BJ (cell line): ENCODE data around the gene EPB41L3. TPM values are rescaled to one million over a fixed set of nuclear protein-coding genes. Genes with fewer than 3 reads are reported as not detected.

Experiments
- CTCF ChIA-PET: fragments of 350-600 bp; formaldehyde crosslinking; extraction: SDS; loops from one replicate; lab custom pipeline; 2021; ENCODE audit warnings: antibody characterized with exemption, inconsistent platforms; lab: Yijun Ruan, JAX
- POLR2A ChIA-PET: fragments of 300-600 bp; sonication (Branson Sonifier 250); formaldehyde crosslinking; extraction: SDS; loops from one replicate; lab custom pipeline; 2021; ENCODE audit warnings: antibody characterized with exemption; lab: Charles Lee
- DNase-seq: peaks from one replicate; pipeline ENCODE4 v3.0.0-alpha.2; 2011; ENCODE audit warnings: low read depth
- H3K27me3 ChIP-seq: 2 replicates; pipeline ENCODE4 v1.6.0; 2011; ENCODE audit warnings: low read length; ENCODE audit not compliant: control insufficient read depth, insufficient read depth
- H3K36me3 ChIP-seq: 2 replicates; pipeline ENCODE4 v1.5.1; 2011; ENCODE audit warnings: low read length; ENCODE audit not compliant: control insufficient read depth, insufficient read depth
- H3K4me3 ChIP-seq: 2 replicates; pipeline ENCODE4 v1.5.1; 2011; ENCODE audit warnings: low read depth, mild to moderate bottlenecking, control low read depth, low read length
- CTCF ChIP-seq: IDR thresholded peaks from 2 replicates; pipeline ENCODE4 v1.5.1; 2011; ENCODE audit warnings: low read depth, mild to moderate bottlenecking, control low read depth, inconsistent platforms, low read length, moderate library complexity; ENCODE audit not compliant: insufficient read depth
- polyA plus RNA-seq: library from polyadenylated mRNA; depleted of rRNA; stranded (reverse); fragments of >200 nt; gene quantifications from 2 replicates; pipeline ENCODE4 v1.2.3, GENCODE V29; 2011

EPB41L3 gene
- polyA plus RNA-seq, 1 experiment, result 4.6 TPM

GRCh38 chr18:5395860-5396448 lies 147.8 kb downstream of the EPB41L3 start:
- no peak overlapping the region for H3K4me3 ChIP-seq
- CTCF ChIA-PET, result no interaction called here
- peaks cover 2% of the 10 kb centered on the region for H3K36me3 ChIP-seq
- TF ChIP-seq CTCF, result no peak
- DNase-seq, result no peak
- POLR2A ChIA-PET, result no interaction called here
- no peaks in the 10 kb centered on the region for H3K27me3 ChIP-seq

GRCh38 chr18:5393779-5394178 lies 150.0 kb downstream of the EPB41L3 start:
- Histone ChIP-seq H3K36me3 (peaks cover 2% of the 10 kb centered on the region), H3K4me3 (no peak overlapping the region), H3K27me3 (no peaks in the 10 kb centered on the region)
- no peak for TF ChIP-seq CTCF
- CTCF ChIA-PET, result interaction anchor here (0.6 kb wide), 1 partner anchor 17 kb away, joined by 3 read pairs; no protein-coding TSS in a partner anchor
- no peak for DNase-seq
- POLR2A ChIA-PET, result no interaction called here

- H3K36me3 ChIP-seq, result no peaks in the 10 kb centered on the region
- TF ChIP-seq CTCF, result no peak
- no peak overlapping the region for H3K4me3 ChIP-seq
- no peak for DNase-seq
- POLR2A ChIA-PET, result no interaction called here
- H3K27me3 ChIP-seq, result no peaks in the 10 kb centered on the region
- CTCF ChIA-PET, result interaction anchor here (0.7 kb wide), 1 partner anchor 45 kb away, joined by 3 read pairs; no protein-coding TSS in a partner anchor
These were observed 152.4 kb downstream of the EPB41L3 start for GRCh38 chr18:5391409-5391808.

GRCh38 chr18:5389356-5389755 lies 154.4 kb downstream of the EPB41L3 start:
- ChIA-PET POLR2A (no interaction called here), CTCF (no interaction called here)
- DNase-seq, result no peak
- no peak for TF ChIP-seq CTCF
- H3K4me3 ChIP-seq, result no peak overlapping the region
- H3K36me3 ChIP-seq, result no peaks in the 10 kb centered on the region
- no peaks in the 10 kb centered on the region for H3K27me3 ChIP-seq

GRCh38 chr18:5388896-5389295 lies 154.9 kb downstream of the EPB41L3 start:
- no peak for TF ChIP-seq CTCF
- no peaks in the 10 kb centered on the region for H3K36me3 ChIP-seq
- no peak overlapping the region for H3K4me3 ChIP-seq
- CTCF ChIA-PET, result no interaction called here
- H3K27me3 ChIP-seq, result no peaks in the 10 kb centered on the region
- POLR2A ChIA-PET, result no interaction called here
- no peak for DNase-seq
